GM12864 (cell line): Measurements from ENCODE around the gene LIX1.

Source experiments
- DNase-seq: peaks from one replicate; pipeline ENCODE4 v3.0.0-alpha.2; 2011; ENCODE audit warnings: low read depth
- H3K4me3 ChIP-seq: 2 replicates; pipeline ENCODE4 v1.5.1; 2011; ENCODE audit warnings: mild to moderate bottlenecking, low read depth, low read length, control low read depth
- TF ChIP-seq, protein P1 (sequence below): IDR thresholded peaks from 2 replicates; pipeline ENCODE4 v1.5.1; 2011; ENCODE audit warnings: low read depth, mild to moderate bottlenecking, moderate library complexity, low read length, control low read depth, inconsistent platforms; ENCODE audit errors: missing control alignments

LIX1 gene

GRCh38 chr5:97162045-97162444 lies 19.6 kb upstream of the LIX1 start:
- TF ChIP-seq, protein P1, sequence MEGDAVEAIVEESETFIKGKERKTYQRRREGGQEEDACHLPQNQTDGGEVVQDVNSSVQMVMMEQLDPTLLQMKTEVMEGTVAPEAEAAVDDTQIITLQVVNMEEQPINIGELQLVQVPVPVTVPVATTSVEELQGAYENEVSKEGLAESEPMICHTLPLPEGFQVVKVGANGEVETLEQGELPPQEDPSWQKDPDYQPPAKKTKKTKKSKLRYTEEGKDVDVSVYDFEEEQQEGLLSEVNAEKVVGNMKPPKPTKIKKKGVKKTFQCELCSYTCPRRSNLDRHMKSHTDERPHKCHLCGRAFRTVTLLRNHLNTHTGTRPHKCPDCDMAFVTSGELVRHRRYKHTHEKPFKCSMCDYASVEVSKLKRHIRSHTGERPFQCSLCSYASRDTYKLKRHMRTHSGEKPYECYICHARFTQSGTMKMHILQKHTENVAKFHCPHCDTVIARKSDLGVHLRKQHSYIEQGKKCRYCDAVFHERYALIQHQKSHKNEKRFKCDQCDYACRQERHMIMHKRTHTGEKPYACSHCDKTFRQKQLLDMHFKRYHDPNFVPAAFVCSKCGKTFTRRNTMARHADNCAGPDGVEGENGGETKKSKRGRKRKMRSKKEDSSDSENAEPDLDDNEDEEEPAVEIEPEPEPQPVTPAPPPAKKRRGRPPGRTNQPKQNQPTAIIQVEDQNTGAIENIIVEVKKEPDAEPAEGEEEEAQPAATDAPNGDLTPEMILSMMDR, result peak; percentile 84
- no peak overlapping the region for H3K4me3 ChIP-seq
- no peak for DNase-seq

GRCh38 chr5:97157689-97158088 lies 15.3 kb upstream of the LIX1 start:
- TF ChIP-seq, protein P1, result no peak
- DNase-seq, result no peak
- no peak overlapping the region for H3K4me3 ChIP-seq

GRCh38 chr5:97151370-97151769 lies 9.0 kb upstream of the LIX1 start:
- no peak for DNase-seq
- no peak overlapping the region for H3K4me3 ChIP-seq
- TF ChIP-seq, protein P1, result no peak

GRCh38 chr5:97150401-97150800 lies 8.0 kb upstream of the LIX1 start:
- TF ChIP-seq, protein P1, result no peak
- H3K4me3 ChIP-seq, result no peak overlapping the region
- no peak for DNase-seq

- TF ChIP-seq, protein P1, result no peak
- no peak overlapping the region for H3K4me3 ChIP-seq
- DNase-seq, result no peak
Measured at GRCh38 chr5:97149709-97150108, 7.3 kb upstream of the LIX1 start.

DNA sequence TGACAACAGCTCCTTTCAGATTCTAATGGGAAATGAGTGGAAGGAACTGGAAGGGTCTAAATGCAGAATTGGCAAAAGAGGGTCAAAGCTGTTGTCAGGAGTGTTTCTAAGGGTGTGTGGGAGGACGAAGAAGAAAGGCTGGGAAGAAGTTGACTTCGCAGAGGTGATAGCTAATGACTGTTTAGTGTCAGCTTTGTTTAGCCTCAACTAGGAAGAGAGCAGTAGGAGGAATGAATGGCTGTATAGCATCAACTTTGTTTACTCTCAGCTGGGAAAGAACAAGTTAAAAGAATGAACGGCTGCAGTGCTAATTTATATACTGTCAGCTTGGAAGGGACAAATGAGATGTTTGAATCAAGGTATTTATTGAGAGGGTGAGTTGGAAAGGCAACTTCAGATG lies 5.9 kb upstream of the LIX1 start:
- TF ChIP-seq, protein P1, result no peak
- no peak for DNase-seq
- H3K4me3 ChIP-seq, result no peak overlapping the region

DNA sequence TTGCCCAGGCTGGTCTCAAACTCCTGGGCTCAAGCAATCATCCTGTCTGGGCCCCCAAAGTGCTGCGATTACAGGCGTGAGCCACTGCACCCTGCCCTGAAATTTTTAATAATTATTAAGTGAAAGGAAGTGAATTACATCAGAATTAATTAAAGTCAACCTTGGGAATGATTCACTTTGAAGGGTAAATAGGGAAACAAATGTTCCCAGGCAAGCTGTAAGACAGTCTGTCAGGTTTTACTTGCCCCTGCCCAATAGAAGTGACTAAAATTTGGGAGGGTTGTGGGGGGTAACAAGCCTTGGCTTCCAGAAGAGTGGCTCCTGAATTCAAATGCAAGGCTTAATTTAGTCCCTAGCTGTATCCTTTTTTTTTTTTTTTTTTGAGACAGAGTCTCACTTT lies 1.3 kb upstream of the LIX1 start:
- no peak overlapping the region for H3K4me3 ChIP-seq
- TF ChIP-seq, protein P1, result no peak
- DNase-seq, result no peak
